Uterus (tissue), 2 donors: ENCODE results near the gene AGL.

Experiments
- CTCF ChIP-seq, 4 experiments: fragments of 200-600 bp in 2 of 4; fragments of 450-650 bp in 2 of 4; sonication (generic) in 2 of 4; IDR thresholded peaks; one replicate each; pipeline ENCODE4 v1.5.1; 2016 to 2019; ENCODE audit warnings: antibody characterized with exemption in 4 of 4, mild to moderate bottlenecking in 2 of 4, moderate library complexity in 1 of 4
- POLR2A ChIP-seq, 2 donors: fragments of 450-650 bp; IDR thresholded peaks; one replicate each; pipeline ENCODE4 v1.6.1; 2016; ENCODE audit warnings: antibody characterized with exemption in 2 of 2, mild to moderate bottlenecking in 1 of 2, moderate library complexity in 1 of 2

- TF ChIP-seq CTCF (IDR thresholded peaks at IDR 0.05) (no peak), POLR2A (IDR thresholded peaks at IDR 0.05) (no peak)
These were observed 514 bp downstream of the AGL start for GRCh38 chr1:99850459-99851291.
